Stimulated activated CD8-positive, alpha-beta memory T cell treated with anti-CD3 and anti-CD28 coated beads, Interleukin-12 subunit alpha, Interleukin-12 subunit beta, amount 100 ng/mL, for 1 hour (primary cell): ENCODE data around the gene SPATA22.
"Not testable (repeated sequence)": the region's sequence is repeated elsewhere in the genome, so short reads cannot be mapped to it uniquely, and the experiment has no call there.

Experiments
- DNase-seq: peaks from one replicate; pipeline ENCODE4 v3.0.0-alpha.2; 2020; ENCODE audit warnings: low read depth

SPATA22 gene, protein sequence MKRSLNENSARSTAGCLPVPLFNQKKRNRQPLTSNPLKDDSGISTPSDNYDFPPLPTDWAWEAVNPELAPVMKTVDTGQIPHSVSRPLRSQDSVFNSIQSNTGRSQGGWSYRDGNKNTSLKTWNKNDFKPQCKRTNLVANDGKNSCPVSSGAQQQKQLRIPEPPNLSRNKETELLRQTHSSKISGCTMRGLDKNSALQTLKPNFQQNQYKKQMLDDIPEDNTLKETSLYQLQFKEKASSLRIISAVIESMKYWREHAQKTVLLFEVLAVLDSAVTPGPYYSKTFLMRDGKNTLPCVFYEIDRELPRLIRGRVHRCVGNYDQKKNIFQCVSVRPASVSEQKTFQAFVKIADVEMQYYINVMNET

DNA sequence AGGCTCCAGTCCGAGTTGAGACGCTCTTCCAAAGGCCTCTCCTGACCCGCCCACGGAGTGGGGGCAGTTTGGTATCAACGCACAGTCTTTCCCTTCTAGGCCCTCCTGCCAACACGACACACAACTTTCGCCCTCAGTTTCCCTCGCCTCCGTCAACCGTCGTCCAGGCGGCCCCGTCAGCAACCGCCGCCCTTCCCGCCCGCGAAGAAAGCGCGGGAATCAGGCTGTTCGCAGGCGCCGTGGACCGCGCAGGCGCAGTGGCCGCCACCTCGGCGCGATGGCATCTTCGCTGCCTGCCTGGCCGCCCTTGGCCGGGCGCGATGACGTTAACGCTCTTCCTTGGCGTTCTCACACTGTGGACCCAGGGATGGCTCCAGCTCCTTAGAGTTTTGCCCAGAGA is at the start of gene SPATA22:
Gene SPATA22, minus strand, starts transcription at position 221 of the 400 bp plus-strand sequence. CDS start 2,494 bp downstream, outside the sequence.
- DNase-seq = no peak

DNA sequence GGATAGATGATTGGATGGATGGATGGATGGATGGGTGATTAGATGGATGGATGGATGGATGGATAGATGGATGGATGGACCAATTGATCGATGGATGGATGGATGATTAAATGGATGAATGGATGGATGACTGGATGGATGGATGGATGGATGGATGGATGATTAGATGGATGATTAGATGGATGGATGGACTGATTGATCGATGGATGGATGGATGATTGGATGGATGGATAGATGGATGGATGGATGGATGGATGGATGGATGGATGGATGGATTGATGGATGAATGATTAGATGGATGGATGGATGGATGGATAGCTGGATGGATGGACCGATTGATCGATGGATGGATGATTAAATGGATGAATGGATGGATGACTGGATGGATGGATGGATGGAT is 47.9 kb upstream of the SPATA22 start:
- DNase-seq = not testable (repeated sequence)

DNA sequence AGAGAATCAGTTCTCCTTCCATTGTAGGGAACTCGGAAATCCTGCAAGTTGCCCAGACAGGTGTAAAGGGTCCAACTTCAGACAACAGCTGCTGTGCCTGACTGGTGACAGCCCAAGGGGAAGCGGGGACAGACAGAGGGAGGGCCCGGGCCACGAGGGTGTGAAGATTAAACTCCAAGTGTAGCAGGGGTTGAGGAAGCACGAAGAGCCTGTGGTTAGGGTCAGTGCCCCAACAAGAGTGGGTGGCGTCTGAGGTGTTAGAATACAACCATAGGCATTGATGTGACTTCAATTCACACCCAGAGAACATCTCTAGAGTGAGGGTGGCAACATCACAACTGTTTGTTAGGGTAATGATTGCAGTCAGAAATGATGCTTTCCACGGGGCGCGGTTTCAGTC is 43.3 kb upstream of the SPATA22 start:
- DNase-seq = no peak

DNA sequence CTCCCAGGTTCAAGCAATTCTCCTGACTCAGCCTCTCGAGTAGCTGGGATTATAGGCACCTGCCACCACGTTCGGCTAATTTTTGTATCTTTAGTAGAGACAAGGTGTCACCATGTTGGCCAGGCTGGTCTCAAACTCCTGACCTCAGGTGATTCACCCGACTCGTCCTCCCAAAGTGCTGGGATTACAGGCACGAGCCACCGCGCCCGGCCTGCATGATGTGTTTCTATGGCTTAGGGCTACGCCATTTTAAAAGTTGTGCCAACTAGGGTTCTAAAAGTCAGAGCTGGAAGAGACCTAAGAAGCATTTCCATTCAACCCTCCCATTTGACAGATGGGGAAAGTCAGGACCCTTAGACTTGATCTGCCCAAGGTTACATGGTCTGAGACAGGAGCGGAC is 42.5 kb upstream of the SPATA22 start:
- not testable (repeated sequence) for DNase-seq

DNA sequence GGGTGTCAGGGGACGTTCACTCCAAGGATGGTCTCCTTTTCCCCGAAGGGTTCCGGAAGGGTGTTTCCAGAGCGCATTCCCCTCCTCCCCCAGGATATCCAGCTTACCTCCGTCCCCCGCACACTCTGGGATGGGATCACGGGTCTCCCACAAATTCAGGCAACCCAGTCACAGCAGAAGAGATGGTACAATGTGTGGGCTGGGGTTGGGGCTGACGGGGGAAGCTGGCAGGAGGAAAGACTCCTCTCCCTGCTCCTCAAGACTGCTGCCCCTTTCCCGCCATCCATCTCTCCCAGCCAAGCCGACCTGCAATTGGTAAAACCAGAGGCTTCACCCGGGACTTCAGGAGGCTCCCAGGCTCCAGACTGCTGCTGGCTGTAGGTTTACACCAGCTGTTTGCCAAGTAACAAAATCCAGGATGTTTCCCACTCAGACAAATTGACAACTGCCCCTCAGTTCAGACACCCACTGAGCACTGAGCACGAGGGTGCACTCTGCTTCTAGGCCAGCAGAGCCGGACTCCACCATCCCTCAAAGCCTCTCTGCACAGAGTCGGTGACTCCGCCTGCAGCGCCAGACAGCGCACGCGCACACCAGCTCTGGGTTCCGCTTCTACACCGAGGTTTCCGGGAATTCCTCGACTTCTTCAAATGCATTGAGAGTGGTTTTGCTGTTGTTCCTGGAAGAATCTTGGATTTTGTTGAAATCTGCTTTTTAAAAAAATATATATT is 41.9 kb upstream of the SPATA22 start:
- no peak for DNase-seq

DNA sequence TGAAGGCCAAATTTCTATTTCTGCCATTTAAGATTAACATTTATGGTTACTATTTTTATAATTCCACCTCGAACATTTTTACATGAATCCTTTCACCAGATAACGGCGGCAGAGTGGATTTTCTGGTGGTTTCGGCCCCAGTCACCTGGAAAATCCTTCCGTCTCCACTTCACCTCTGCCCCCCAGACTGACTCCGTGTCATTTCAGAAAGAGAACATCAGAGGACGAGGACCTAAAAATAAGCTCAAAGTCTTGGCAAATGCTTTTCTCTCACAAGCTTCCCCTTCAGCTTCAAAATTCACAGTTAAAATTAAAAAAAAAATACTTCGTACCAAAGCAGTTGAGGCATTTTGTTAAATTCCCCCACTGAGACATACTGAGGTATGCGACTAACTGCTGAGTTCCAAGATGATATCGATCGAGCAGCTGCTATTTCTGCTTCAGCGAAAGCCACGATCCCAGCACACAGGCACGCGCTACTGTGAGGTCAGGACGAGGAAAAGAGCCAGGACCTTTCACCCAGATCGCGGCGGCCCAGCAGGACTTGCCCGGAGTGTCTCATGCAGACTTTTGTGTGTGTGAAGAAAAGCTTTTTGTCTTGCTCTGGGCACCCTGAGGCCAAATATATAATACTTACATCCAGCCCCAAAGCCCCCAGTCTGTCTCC is 41.0 kb upstream of the SPATA22 start:
- no peak for DNase-seq

DNA sequence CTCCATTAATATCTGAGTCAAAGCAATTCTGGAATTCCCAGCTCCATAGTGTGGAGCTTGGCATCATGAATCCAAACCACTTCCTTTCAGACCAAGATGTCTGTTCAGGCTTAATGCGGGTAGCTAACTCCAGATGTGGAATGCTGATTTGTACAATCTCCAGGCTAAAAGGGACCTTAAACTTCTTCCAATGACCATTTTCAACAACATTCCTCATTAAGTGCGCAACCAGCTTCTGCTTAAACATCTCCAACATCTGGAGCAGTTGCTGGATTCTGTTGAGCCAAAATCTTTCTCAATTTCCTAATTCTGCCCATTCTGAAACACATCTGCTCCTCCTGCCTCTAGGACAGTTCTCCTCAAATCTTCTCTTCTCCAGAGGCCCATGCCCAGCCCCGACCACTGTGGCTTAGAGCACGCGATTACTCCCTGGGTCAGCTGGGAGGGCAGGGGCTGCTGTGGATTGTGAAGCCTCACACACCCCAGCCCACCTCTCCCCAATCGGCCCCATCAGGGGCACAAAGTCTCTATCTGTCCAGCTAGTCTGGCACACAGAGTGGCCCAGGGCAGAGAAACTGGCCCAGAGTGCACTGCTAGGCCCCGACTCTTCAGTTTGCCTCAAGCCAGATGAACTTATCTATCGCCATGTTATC is 40.4 kb upstream of the SPATA22 start:
- no peak for DNase-seq

DNA sequence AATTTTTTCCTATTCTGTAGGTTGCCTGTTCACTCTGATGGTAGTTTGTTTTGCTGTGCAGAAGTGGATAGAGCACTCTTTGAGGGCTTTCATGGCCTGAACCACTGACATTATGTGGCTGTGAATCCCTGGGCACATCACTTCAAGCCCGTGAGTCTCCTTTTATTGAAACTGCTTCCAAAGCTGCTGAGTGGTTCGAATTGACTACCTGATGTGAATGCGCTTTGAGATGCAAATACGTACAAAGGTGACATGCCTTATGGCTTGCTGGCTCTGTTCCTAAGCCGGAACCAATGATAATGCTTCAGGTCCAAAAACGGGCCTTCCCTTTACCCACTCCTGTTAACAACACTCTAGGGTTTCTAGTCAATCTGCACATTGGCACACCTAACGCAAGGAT is 38.5 kb upstream of the SPATA22 start:
- DNase-seq = no peak

DNA sequence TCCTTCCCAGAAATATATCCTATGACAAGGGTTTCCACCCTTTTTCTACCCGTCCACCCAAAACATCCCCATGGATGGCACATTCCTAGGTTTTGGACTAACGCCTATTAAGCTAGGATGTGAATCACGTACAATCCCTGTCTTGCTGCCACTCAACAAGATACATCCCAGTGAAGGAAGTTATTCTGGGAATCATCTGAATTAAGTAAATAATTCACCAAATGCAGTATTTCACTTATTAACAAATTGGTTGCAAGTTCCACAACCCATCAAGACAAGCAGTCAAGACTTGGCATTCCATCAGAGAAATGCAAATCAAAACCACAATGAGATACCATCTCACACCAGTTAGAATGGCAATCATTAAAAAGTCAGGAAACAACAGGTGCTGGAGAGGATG is 36.2 kb upstream of the SPATA22 start:
- DNase-seq = no peak

DNA sequence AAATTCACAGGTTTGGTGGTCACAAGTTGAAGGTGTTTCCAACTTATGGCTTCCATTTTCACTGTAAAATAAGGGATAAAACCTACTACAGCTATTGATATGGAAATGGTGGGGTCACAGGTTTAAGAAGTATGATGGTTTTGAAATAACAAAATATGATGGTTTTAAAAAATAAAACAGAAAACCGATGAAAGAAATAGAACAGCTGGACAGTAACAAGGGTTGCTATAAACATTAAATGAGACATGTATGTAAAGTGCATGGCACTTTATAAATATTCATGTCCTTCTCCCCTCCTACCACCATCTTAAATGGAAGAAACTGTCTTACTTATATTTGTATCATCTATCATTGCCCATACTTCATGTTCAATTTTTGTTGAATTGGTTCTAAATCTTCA is 35.5 kb upstream of the SPATA22 start:
- no peak for DNase-seq

DNA sequence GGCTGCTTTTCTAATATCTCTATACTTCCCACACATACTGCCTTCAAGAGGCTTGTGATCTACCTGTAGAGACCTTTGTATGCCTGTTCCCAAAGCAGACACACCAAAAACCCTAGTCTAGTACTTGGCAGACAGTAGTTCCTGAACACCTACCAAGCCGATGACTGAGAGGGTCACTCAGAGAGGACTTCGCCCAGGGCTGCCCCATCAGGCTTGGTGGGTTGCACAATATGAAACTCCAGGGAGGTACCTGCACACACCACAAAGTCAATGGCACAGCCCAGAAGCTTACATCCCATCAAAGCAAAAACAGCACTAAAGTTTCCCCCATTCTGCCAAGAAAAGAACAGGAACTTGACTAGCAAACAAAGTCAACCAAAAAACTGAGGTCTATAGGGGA is 34.4 kb upstream of the SPATA22 start:
- DNase-seq = no peak

DNA sequence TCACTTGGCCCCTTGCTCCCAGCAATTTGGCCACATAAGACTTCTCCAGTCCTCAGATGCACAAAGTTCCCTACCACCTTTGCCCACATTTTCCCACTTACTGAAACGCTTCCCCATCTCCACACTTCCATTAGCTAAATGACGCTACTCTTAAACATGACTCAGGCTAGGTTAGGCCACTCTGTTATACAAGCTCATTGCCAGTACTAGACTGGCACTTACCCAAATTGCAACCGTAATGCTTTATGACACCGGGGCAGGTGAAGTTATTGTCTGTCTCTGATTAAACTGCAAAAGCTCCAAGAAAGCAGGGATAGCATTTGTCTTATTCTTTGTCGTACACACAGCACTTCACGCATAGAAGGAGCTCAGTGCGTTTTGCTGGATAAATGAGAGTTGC is 33.4 kb upstream of the SPATA22 start:
- no peak for DNase-seq

DNA sequence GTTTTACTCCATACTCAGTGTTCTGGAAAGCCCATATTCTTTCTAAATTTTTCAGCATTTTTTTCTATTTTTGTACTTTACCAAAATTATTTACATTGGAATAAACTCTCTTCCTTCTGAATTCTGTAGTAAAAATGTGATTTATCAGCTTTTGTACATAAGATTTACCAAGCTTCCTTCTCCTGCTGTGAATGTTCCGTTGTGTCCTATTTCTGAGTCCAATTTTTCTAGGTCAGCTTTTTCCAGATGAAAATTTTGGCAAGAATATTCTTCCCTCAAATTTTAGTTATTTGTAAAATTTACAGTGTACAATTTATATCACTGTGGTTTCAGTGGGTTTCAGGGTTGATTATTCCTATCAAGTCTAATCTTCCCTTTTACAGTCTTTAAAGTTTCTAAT is 31.7 kb upstream of the SPATA22 start:
- no peak for DNase-seq

DNA sequence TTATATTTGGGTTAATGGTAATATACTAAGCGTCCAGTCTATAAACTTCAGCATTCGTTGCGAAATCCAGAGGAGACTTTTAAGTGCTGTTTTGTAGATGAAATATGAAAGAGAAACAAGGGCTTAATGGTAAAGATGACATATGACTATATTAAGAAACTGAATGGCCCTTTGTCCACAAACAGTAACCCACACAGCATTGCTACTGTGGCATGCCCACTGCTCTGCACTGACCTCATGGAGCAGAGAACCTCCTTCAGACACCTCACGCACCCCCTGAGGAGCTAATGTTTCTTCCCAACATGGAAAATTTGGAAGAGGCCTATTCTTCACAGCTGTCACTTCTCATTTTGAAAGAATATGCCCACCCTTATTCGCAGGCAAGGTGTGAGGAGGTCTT is 30.8 kb upstream of the SPATA22 start:
- no peak for DNase-seq

DNA sequence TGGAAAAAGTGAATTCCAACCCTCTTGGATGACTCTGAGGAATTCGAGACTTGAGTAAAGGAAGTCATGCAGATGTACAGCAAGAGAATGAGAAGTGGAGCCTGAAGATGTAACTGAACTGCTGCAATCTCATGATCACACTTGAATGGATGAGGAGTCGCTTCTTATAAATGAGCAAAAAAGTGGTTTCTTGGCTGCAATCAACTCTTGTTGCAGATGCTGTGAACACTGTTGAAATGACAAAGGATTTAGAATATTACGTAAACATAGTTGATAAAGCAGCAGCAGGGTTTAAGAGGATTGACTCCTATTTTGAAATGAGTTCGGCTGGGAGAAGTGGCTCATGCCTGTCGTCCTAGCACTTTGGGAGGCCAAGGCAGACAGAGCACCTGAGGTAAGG is 29.7 kb upstream of the SPATA22 start:
- no peak for DNase-seq

DNA sequence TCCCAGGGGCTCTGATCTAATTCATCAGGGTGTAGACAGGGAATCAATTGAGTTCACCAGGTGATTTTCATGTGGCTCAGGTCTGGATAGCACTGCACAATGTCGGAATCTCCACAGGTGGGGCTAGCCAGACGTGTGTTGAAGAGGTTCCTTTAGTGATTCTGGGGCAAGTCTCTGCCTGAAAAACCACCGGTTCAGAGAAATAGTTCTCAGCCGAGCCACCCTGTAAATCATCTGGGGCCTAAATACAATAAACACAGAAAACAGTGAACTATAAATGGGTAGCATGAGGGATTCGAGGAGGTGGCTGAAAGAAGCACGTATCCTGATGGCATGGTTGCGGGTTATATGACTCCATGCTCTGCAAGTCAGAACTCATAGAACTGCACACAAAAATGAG is 25.5 kb upstream of the SPATA22 start:
- DNase-seq = no peak

DNA sequence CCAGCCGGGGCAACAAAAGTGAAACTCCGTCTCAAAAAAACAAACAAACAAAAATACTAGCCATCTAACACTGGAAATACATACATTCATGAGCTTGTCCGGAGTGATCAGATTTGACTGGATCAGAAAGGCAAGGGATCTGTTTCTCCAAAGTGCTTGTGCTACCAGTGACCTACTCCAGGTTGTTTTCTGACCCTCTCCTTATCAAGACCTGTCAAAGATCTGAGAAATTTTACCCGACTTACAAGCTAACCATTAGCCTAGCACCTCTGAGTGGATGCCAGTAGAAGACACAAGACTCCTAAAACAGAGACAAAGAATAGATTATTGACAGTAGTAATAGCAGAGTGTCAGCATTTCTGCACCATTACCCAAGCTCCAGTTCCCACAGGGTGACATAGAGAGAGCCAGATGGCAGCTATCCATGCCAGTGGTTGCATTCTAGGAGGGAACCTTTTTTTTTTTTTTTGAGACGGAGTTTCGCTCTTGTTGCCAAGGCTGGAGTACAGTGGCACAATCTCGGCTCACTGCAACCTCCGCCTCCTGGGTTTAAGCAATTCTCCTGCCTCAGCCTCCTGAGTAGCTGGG is 14.0 kb upstream of the SPATA22 start:
- DNase-seq = no peak

DNA sequence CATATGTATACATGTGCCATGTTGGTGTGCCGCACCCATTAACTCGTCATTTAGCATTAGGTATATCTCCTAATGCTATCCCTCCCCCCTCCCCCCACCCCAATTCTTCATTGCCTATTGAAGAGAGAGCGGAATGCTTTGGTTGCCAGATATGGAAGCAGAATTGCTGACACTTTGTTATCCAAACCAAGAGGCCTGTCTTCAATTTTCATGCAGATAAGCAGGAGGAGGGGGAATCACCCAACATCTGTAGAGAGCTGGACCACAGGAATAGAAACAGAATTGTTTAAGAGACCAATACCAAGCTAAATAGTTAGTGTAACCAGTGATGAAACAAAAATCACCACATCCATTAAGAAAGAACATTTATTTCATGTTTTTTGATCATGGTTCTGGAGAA is 11.2 kb upstream of the SPATA22 start:
- no peak for DNase-seq

DNA sequence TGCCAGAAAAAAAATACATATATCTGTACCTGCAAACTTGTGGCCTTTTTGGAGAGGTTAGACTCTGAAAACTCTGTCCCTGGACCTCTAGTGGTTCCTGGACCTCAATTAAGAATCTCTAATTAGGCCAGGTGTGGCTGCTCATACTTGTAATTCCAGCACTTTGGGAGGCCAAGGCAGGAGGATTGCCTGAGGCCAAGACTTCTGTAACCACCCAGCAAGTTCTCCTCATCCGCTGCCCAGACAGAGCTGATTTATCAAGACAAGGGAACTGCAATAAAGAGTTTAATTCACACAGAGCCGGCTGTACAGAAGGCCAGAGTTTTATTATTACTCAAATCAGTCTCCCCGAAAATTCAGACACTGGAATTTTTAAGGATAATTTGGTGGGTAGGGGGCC is 8.4 kb upstream of the SPATA22 start:
- no peak for DNase-seq

DNA sequence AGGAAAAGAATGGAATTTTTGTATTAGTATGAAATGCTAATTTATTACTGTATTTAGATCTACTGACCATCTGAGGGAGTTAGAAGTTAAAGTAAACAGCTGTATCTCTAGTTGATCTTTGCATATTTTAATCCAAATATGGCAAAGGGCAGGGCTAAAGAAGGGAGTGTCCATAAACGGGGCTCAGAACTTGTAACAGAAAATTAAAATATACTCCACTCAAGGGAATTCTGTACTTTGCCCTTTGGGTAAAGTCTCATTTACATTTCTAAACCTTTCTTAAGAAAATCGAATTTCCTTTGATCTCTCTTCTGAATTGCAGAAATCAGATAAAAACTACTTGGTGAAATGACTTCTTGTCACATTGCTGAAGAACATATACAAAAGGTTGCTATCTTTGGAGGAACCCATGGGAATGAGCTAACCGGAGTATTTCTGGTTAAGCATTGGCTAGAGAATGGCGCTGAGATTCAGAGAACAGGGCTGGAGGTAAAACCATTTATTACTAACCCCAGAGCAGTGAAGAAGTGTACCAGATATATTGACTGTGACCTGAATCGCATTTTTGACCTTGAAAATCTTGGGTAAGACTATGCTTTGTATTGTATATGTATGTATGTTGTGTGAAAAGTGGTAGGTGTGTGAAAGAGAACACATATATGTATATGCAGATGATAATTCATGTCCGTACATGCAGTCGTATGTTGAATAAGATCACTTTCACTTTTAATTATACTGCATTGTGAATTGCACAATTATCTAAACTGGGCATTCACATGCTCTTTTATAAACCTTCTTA is 4.4 kb upstream of the SPATA22 start, which contains the start of gene ASPA:
Gene ASPA, plus strand, starts transcription at position 186 of the 799 bp plus-strand sequence. Its CDS starts 163 bp downstream, at position 349.
- DNase-seq = no peak

DNA sequence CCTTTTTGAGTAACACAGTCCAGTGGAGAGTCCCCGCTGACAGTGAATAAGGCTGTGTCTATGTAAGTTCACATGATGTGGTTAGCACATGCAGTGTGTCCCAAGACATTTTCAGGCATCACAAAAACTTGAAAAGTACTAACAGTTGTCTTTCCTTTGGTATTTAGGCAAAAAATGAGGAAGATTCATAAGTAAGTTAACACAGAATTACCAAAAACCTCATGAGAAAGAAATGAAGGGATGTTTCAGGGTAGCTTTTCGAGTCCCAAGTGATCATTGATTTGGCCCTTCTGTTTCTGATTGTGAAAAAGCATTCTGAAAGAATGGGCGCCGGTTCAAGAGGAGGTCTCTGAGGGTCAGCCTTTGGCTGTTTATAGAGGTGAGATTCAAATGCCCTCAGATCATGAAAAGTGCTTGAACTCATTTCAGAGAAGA is 3.6 kb upstream of the SPATA22 start:
- no peak for DNase-seq
